H1 (cell line): ENCODE data around the gene KRT6C. TPM values are rescaled to one million over a fixed set of nuclear protein-coding genes. Genes with fewer than 3 reads are reported as not detected.

Source experiments
- BRCA1 ChIP-seq: IDR thresholded peaks from 2 replicates; pipeline ENCODE4 v1.6.1; 2012; ENCODE audit warnings: low read depth, low read length, improper control_type of control experiment
- KDM5A ChIP-seq: fragments of 200-600 bp; IDR thresholded peaks from 2 replicates; pipeline ENCODE4 v1.7.1; 2012; ENCODE audit warnings: mild to moderate bottlenecking, low read length, inconsistent platforms, mixed read lengths
- POLR2A ChIP-seq, 2 experiments: IDR thresholded peaks; 1 replicate in 1 of 2; 2 replicates in 1 of 2; pipeline ENCODE4 v1.6.1; 2011; ENCODE audit warnings: low read depth in 2 of 2, low read length in 2 of 2, mild to moderate bottlenecking in 2 of 2; ENCODE audit errors: control extremely low read depth in 1 of 2
- SRF ChIP-seq: IDR thresholded peaks from 2 replicates; pipeline ENCODE4 v1.6.1; 2011; ENCODE audit warnings: mild to moderate bottlenecking, low read depth, low read length, moderate library complexity
- TAF7 ChIP-seq: optimal IDR thresholded peaks from 2 replicates; pipeline ENCODE3; 2011; ENCODE audit warnings: low read depth, mild to moderate bottlenecking, inconsistent platforms, low read length, moderate library complexity, borderline replicate concordance
- TBP ChIP-seq: IDR thresholded peaks from 2 replicates; pipeline ENCODE4 v1.6.1; 2011; ENCODE audit warnings: low read depth, low read length, improper control_type of control experiment
- polyA plus RNA-seq, 7 experiments: library from polyadenylated mRNA; depleted of rRNA in 3 of 7; stranded (reverse) in 5 of 7; unstranded in 2 of 7; fragments of >200 nt in 5 of 7; fragments of 200-250 nt in 2 of 7; gene quantifications; 1 replicate in 5 of 7; 2 replicates in 1 of 7; 4 replicates in 1 of 7; pipeline versions ENCODE4 v1.2.1 to v1.2.3, GENCODE V29; 2011 to 2013; ENCODE audit warnings: missing spikeins in 2 of 7, mixed read lengths in 2 of 7
- total RNA-seq: library from RNA; stranded (reverse); fragmentation: NEBNext Ultra II Directional; extraction: Animal tissue kit (Norgen Biotek cat#: 25700); gene quantifications from 2 replicates; pipeline ENCODE4 v1.2.1, GENCODE V29; 2021

The KRT6C gene
- total and polyA plus RNA-seq, 2 of the 8 experiments (the other 6 are each of a cell fraction or from before 2014, with no cell fraction given): not detected

GRCh38 chr12:52464897-52465296, 8.7 kb downstream of the KRT6C start (continued):
- TF ChIP-seq POLR2A (IDR thresholded peaks at IDR 0.05; ENCODE audit: control extremely low read depth in 1 of 2, low read depth in 2 of 2, low read length in 2 of 2) (no peak), TAF7 (no peak), SRF (no peak), KDM5A (no peak), TBP (no peak), BRCA1 (no peak)
